GM12878 (cell line): Measurements from ENCODE around the gene KCNMB2. TPM values are rescaled to one million over a fixed set of nuclear protein-coding genes. Genes with fewer than 3 reads are reported as not detected.

ENCODE experiments used
- ATAC-seq: fragments of 200-7000 bp; cut with Tn5 transposase; 3 replicates; pipeline ENCODE4 v1.9.1; 2020; ENCODE audit warnings: mild to moderate bottlenecking, moderate library complexity
- BruUV-seq: library from RNA; stranded (reverse); fragments of 400-500 nt; replicated peaks from 2 replicates; lab custom pipeline; 2021; lab: Mats Ljungman, UMichigan
- CTCF ChIA-PET: fragments of 300-600 bp; sonication (Branson Sonifier 250); formaldehyde crosslinking; extraction: SDS; loops from one replicate; lab custom pipeline; 2021; ENCODE audit warnings: inconsistent platforms; lab: Yijun Ruan, JAX
- POLR2A ChIA-PET: fragments of 350-600 bp; formaldehyde crosslinking; extraction: SDS; loops from one replicate; lab custom pipeline; 2021; ENCODE audit warnings: inconsistent platforms; lab: Charles Lee
- RAD21 ChIA-PET: fragments of 300-600 bp; sonication (Branson Sonifier 250); formaldehyde crosslinking; loops from one replicate; lab custom pipeline; 2023; ENCODE audit warnings: antibody characterized with exemption; ENCODE audit not compliant: unreplicated experiment; lab: Charles Lee
- SMC1A ChIA-PET: fragments of 300-600 bp; sonication (Branson Sonifier 250); formaldehyde crosslinking; loops from one replicate; lab custom pipeline; 2023; ENCODE audit not compliant: unreplicated experiment, uncharacterized antibody; lab: Charles Lee
- DNase-seq: peaks from one replicate; pipeline ENCODE4 v3.0.0-alpha.2; 2011; ENCODE audit warnings: low read depth, low spot score
- FAIRE-seq: peaks from 3 replicates; lab custom pipeline; 2011; peaks lifted over from hg19 to GRCh38; lab: Jason Lieb, UNC
- H2AFZ ChIP-seq: 2 replicates; pipeline ENCODE4 v1.6.0; 2011; ENCODE audit warnings: low read depth, low read length, control low read depth; ENCODE audit not compliant: control insufficient read depth
- H3K27ac ChIP-seq: 2 replicates; pipeline ENCODE4 v1.5.1; 2011; ENCODE audit warnings: control low read depth; ENCODE audit not compliant: control insufficient read depth, insufficient read depth
- H3K27me3 ChIP-seq, 2 experiments: replicated peaks in 1 of 2; 2 replicates each; pipeline versions ENCODE4 v1.6.0 to v1.6.1; 2011; ENCODE audit warnings: low read length in 1 of 2; ENCODE audit not compliant: control insufficient read depth in 2 of 2, insufficient read depth in 2 of 2
- H3K36me3 ChIP-seq, 2 experiments: 2 replicates each; pipeline ENCODE4 v1.5.1; 2011; ENCODE audit warnings: low read length in 1 of 2; ENCODE audit not compliant: control insufficient read depth in 2 of 2, insufficient read depth in 2 of 2
- H3K4me1 ChIP-seq: 2 replicates; pipeline ENCODE4 v1.6.1; 2011; ENCODE audit warnings: mild to moderate bottlenecking, low read length, moderate library complexity, mixed read lengths; ENCODE audit not compliant: control insufficient read depth, insufficient read depth
- H3K4me2 ChIP-seq: 2 replicates; pipeline ENCODE4 v1.6.0; 2011; ENCODE audit warnings: control low read depth; ENCODE audit not compliant: control insufficient read depth, insufficient read depth
- H3K4me3 ChIP-seq: fragments of 200-600 bp; sonication (generic); 2 replicates; pipeline ENCODE4 v1.5.1; 2016
- H3K79me2 ChIP-seq: 2 replicates; pipeline ENCODE4 v1.6.0; 2011; ENCODE audit warnings: low read length; ENCODE audit not compliant: control insufficient read depth, insufficient read depth
- H3K9ac ChIP-seq: 2 replicates; pipeline ENCODE4 v1.8.0; 2011; ENCODE audit warnings: low read length, control low read depth, mixed read lengths; ENCODE audit not compliant: control insufficient read depth, insufficient read depth
- H3K9me3 ChIP-seq: replicated peaks from 3 replicates; pipeline ENCODE4 v1.5.1; 2011; ENCODE audit warnings: mild to moderate bottlenecking, low read length; ENCODE audit not compliant: control insufficient read depth, insufficient read depth
- H4K20me1 ChIP-seq: 2 replicates; pipeline ENCODE4 v1.6.0; 2011; ENCODE audit not compliant: control insufficient read depth, insufficient read depth
- BCLAF1 ChIP-seq: fragments of 450-650 bp; IDR thresholded peaks from 2 replicates; pipeline ENCODE4 v1.6.1; 2017; ENCODE audit warnings: antibody characterized with exemption, mild to moderate bottlenecking, moderate library complexity
- CBX3 ChIP-seq: fragments of 200-600 bp; sonication (generic); IDR thresholded peaks from 2 replicates; pipeline ENCODE4 v1.6.1; 2016; ENCODE audit warnings: low read depth, borderline replicate concordance
- GABPA ChIP-seq: IDR thresholded peaks from 2 replicates; pipeline ENCODE4 v1.6.1; 2014; ENCODE audit warnings: antibody characterized with exemption, low read depth, mild to moderate bottlenecking, inconsistent platforms
- GATAD2B ChIP-seq: fragments of 450-650 bp; conservative IDR thresholded peaks from 2 replicates; pipeline ENCODE4 v1.6.1; 2017; ENCODE audit warnings: low read depth, mild to moderate bottlenecking, moderate library complexity
- IKZF2 ChIP-seq, 2 experiments: fragments of 450-650 bp; IDR thresholded peaks; 2 replicates each; pipeline ENCODE4 v1.6.1; 2017; ENCODE audit warnings: mild to moderate bottlenecking in 2 of 2, moderate library complexity in 2 of 2
- MTA2 ChIP-seq: fragments of 450-650 bp; IDR thresholded peaks from 2 replicates; pipeline ENCODE4 v1.6.1; 2016; ENCODE audit warnings: low read depth, mild to moderate bottlenecking, moderate library complexity
- NRF1 ChIP-seq: conservative IDR thresholded peaks from 2 replicates; pipeline ENCODE4 v1.6.1; 2011; ENCODE audit warnings: mild to moderate bottlenecking, low read depth, low read length, improper control_type of control experiment
- SMAD5 ChIP-seq: IDR thresholded peaks from 2 replicates; pipeline ENCODE4 v1.6.1; 2016; ENCODE audit warnings: antibody characterized with exemption, low read depth
- USF2 ChIP-seq: IDR thresholded peaks from 2 replicates; pipeline ENCODE4 v1.6.1; 2011; ENCODE audit warnings: low read depth, low read length, improper control_type of control experiment, borderline replicate concordance
- ZNF274 ChIP-seq: IDR thresholded peaks from one replicate; pipeline ENCODE4 v1.8.0; 2011; ENCODE audit not compliant: insufficient read length, insufficient read depth
- WGBS: methylation state at CpG from one replicate; pipeline ENCODE4 v1.1.6; 2016; ENCODE audit warnings: low lambda C conversion rate; ENCODE audit not compliant: insufficient replicate concordance, insufficient coverage; ENCODE audit errors: missing lambda C conversion rate; 5-methylcytosine and 5-hydroxymethylcytosine counted together
- in situ Hi-C: fragments of 300-500 bp; cut with MboI; formaldehyde crosslinking; loops from 9 replicates; pipeline ENCODE4 v1.14.3; 2018; ENCODE audit warnings: mixed read lengths
- intact Hi-C: fragments of 100-400 bp; cut with micrococcal nuclease; formaldehyde crosslinking; loops from one replicate; pipeline ENCODE4 v1.14.2; 2022; ENCODE audit not compliant: unreplicated experiment
- polyA plus RNA-seq, 11 experiments: library from polyadenylated mRNA; depleted of rRNA in 4 of 11; unstranded in 6 of 11; stranded (reverse) in 5 of 11; fragments of >200 nt; fragmentation: Nextera tagmentation in 4 of 11; fragmentation: Illumina TruSeq in 1 of 11; extraction: Ambion mirVana in 4 of 11; extraction: Trizol in 1 of 11; gene quantifications; 1 replicate in 1 of 11; 2 replicates in 10 of 11; pipeline versions ENCODE4 v1.2.1 to v1.2.3, GENCODE V29; 2011 to 2016; ENCODE audit warnings: inconsistent platforms in 2 of 11, missing spikeins in 2 of 11, low read depth in 1 of 11
- total RNA-seq, 4 experiments: library from RNA; depleted of rRNA in 3 of 4; stranded (reverse); fragments of >200 nt in 3 of 4; fragmentation: Illumina TruSeq in 1 of 4; extraction: Trizol in 1 of 4; gene quantifications; 2 replicates each; pipeline versions ENCODE4 v1.2.1 to v1.2.3, GENCODE V29; 2013 to 2021
- TF ChIP-seq, protein P1 (sequence below): fragments of 450-650 bp; IDR thresholded peaks from 2 replicates; pipeline ENCODE4 v1.6.1; 2017; ENCODE audit warnings: mild to moderate bottlenecking, moderate library complexity
- TF ChIP-seq, protein P2 (sequence below): fragments of 450-650 bp; formaldehyde crosslinking; IDR thresholded peaks from 2 replicates; pipeline ENCODE4 v1.5.0; 2022; ENCODE audit warnings: mild to moderate bottlenecking, missing genetic modification characterization

The KCNMB2 gene
- total and polyA plus RNA-seq, 10 of the 15 experiments (the other 5 are each of a cell fraction or from before 2014, with no cell fraction given) = 0.22 to 18.8 (median 11.0) TPM

DNA sequence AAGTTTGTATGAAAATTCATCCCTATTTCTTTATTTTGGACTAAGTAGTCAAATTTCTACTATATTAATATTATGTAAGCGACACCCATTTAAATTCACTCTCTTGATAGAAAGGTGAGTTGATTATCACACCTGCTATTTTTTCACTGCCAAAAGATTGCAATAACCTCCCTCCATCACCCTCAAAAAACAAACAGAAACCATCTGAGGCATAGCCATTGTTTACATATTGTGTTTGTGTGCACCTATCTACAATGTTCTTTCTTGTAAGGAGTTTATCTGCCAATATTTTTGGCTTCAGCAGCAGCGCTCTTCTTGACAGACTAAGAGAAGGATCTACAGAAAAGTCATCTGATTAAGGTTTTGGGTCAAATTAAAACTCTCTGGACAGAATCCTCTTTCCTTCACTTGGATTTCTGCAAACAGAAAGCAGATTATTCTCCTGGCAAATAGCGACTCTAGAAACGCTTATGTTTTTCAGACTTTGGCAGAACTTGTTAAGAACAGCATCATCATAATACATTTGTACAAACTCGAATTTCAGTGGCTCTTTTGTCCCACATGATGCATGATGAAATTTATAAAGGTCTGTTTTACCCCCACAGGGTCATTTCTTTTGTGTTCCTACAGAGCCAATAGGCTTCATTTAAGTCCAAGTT, 48.6 kb downstream of the KCNMB2 start:
- BruUV-seq = no TSS peak
- ChIA-PET SMC1A (no interaction called here), POLR2A (no interaction called here), CTCF (no interaction called here), RAD21 (interaction anchor here (0.8 kb wide), 1 partner anchor 217 kb away, joined by 3 read pairs; no protein-coding TSS in a partner anchor)
- Histone ChIP-seq H3K4me1 (peaks cover 3% of the 10 kb centered on the region; the same call in 1 of the 2 replicates), H3K36me3 (no peaks in the 10 kb centered on the region), H3K9me3 (peaks cover 5% of the 10 kb centered on the region), H2AFZ (peak overlapping the region; percentile 34), H3K79me2 (no peaks in the 10 kb centered on the region; the same call in 1 of the 2 replicates), H3K27ac (peak overlapping the region; percentile 4; the same call in 1 of the 2 replicates), H3K4me2 (peak overlapping the region; percentile 42; the same call in 1 of the 2 replicates), H4K20me1 (no peaks in the 10 kb centered on the region), H3K9ac (no peak overlapping the region), H3K4me3 (no peak overlapping the region), H3K27me3 (no peaks in the 10 kb centered on the region)
- ATAC-seq (no peak), DNase-seq (no peak), FAIRE-seq (no peak)
- in situ Hi-C loops (no loop called here), intact Hi-C loops (no loop called here)
- WGBS = 46% methylated on average over 5 of the region's 5 CpGs
- TF ChIP-seq SMAD5 (no peak), ZNF274 (no peak), GATAD2B (no peak), IKZF2 (IDR thresholded peaks at IDR 0.05) (no peak), GABPA (no peak), USF2 (no peak), BCLAF1 (no peak), NRF1 (no peak), CBX3 (no peak), MTA2 (no peak)
- TF ChIP-seq, protein P1, sequence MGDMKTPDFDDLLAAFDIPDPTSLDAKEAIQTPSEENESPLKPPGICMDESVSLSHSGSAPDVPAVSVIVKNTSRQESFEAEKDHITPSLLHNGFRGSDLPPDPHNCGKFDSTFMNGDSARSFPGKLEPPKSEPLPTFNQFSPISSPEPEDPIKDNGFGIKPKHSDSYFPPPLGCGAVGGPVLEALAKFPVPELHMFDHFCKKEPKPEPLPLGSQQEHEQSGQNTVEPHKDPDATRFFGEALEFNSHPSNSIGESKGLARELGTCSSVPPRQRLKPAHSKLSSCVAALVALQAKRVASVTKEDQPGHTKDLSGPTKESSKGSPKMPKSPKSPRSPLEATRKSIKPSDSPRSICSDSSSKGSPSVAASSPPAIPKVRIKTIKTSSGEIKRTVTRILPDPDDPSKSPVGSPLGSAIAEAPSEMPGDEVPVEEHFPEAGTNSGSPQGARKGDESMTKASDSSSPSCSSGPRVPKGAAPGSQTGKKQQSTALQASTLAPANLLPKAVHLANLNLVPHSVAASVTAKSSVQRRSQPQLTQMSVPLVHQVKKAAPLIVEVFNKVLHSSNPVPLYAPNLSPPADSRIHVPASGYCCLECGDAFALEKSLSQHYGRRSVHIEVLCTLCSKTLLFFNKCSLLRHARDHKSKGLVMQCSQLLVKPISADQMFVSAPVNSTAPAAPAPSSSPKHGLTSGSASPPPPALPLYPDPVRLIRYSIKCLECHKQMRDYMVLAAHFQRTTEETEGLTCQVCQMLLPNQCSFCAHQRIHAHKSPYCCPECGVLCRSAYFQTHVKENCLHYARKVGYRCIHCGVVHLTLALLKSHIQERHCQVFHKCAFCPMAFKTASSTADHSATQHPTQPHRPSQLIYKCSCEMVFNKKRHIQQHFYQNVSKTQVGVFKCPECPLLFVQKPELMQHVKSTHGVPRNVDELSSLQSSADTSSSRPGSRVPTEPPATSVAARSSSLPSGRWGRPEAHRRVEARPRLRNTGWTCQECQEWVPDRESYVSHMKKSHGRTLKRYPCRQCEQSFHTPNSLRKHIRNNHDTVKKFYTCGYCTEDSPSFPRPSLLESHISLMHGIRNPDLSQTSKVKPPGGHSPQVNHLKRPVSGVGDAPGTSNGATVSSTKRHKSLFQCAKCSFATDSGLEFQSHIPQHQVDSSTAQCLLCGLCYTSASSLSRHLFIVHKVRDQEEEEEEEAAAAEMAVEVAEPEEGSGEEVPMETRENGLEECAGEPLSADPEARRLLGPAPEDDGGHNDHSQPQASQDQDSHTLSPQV = no peak
- TF ChIP-seq, protein P2, sequence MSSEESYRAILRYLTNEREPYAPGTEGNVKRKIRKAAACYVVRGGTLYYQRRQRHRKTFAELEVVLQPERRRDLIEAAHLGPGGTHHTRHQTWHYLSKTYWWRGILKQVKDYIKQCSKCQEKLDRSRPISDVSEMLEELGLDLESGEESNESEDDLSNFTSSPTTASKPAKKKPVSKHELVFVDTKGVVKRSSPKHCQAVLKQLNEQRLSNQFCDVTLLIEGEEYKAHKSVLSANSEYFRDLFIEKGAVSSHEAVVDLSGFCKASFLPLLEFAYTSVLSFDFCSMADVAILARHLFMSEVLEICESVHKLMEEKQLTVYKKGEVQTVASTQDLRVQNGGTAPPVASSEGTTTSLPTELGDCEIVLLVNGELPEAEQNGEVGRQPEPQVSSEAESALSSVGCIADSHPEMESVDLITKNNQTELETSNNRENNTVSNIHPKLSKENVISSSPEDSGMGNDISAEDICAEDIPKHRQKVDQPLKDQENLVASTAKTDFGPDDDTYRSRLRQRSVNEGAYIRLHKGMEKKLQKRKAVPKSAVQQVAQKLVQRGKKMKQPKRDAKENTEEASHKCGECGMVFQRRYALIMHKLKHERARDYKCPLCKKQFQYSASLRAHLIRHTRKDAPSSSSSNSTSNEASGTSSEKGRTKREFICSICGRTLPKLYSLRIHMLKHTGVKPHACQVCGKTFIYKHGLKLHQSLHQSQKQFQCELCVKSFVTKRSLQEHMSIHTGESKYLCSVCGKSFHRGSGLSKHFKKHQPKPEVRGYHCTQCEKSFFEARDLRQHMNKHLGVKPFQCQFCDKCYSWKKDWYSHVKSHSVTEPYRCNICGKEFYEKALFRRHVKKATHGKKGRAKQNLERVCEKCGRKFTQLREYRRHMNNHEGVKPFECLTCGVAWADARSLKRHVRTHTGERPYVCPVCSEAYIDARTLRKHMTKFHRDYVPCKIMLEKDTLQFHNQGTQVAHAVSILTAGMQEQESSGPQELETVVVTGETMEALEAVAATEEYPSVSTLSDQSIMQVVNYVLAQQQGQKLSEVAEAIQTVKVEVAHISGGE (CRISPR knock-in tag) = no peak
